ENCODE results near the gene SLC25A21.

GRCh38 chr14:36979863-36980262, 192.5 kb downstream of the SLC25A21 start:
- TF ChIP-seq CTCF (IDR thresholded peaks at IDR 0.05), result no peak
- no peak for TF ChIP-seq POLR2A (IDR thresholded peaks at IDR 0.05)
